Endothelial cell of umbilical vein (primary cell): ENCODE results near the gene REXO2. TPM values are rescaled to one million over a fixed set of nuclear protein-coding genes. Genes with fewer than 3 reads are reported as not detected.
A peak's percentile ranks its signal among the peaks of the same experiment; 100 is the strongest.

Experiments
- BruUV-seq: library from RNA; stranded (reverse); fragments of 400-500 nt; replicated peaks from 2 replicates; lab custom pipeline; 2021; lab: Mats Ljungman, UMichigan
- CTCF ChIA-PET: fragments of 300-600, 350-600 bp; sonication (Branson Sonifier 250); formaldehyde crosslinking; loops from one replicate; lab custom pipeline; 2021; ENCODE audit warnings: antibody characterized with exemption, inconsistent platforms; lab: Charles Lee
- POLR2A ChIA-PET: fragments of 300-600, 350-600 bp; sonication (Branson Sonifier 250); formaldehyde crosslinking; loops from one replicate; lab custom pipeline; 2021; ENCODE audit warnings: antibody characterized with exemption, inconsistent platforms; lab: Charles Lee
- DNase-seq: peaks from one replicate; pipeline ENCODE4 v3.0.0-alpha.2; 2011; ENCODE audit warnings: low read depth, low spot score
- FAIRE-seq: peaks from 2 replicates; lab custom pipeline; 2011; peaks lifted over from hg19 to GRCh38; lab: Jason Lieb, UNC
- H2AFZ ChIP-seq: 2 replicates; pipeline ENCODE4 v1.6.0; 2012; ENCODE audit warnings: low read depth, low read length, control low read depth, inconsistent platforms
- H3K27ac ChIP-seq: 2 replicates; pipeline ENCODE4 v1.5.1; 2011; ENCODE audit warnings: low read depth, mild to moderate bottlenecking, control low read depth, low read length, moderate library complexity; ENCODE audit not compliant: insufficient read depth
- H3K27me3 ChIP-seq, 2 experiments: 2 replicates each; pipeline versions ENCODE4 v1.6.0 to v1.6.1; 2011; ENCODE audit warnings: low read length in 2 of 2, mixed read lengths in 1 of 2; ENCODE audit not compliant: control insufficient read depth in 2 of 2, insufficient read depth in 2 of 2
- H3K36me3 ChIP-seq, 2 experiments: 2 replicates in 1 of 2; 3 replicates in 1 of 2; pipeline ENCODE4 v1.5.1; 2011; ENCODE audit warnings: low read length in 2 of 2, mild to moderate bottlenecking in 1 of 2, moderate library complexity in 1 of 2; ENCODE audit not compliant: control insufficient read depth in 2 of 2, insufficient read depth in 2 of 2; ENCODE audit errors: extremely low read depth in 1 of 2
- H3K4me1 ChIP-seq: 3 replicates; pipeline ENCODE4 v1.5.1; 2011; ENCODE audit warnings: mild to moderate bottlenecking, low read length; ENCODE audit not compliant: control insufficient read depth, insufficient read depth; ENCODE audit errors: extremely low read depth
- H3K4me2 ChIP-seq: 2 replicates; pipeline ENCODE4 v1.6.1; 2011; ENCODE audit warnings: low read length, control low read depth, mixed read lengths; ENCODE audit not compliant: insufficient read depth
- H3K4me3 ChIP-seq, 3 experiments: fragments of 200-600 bp in 1 of 3; sonication (generic), shearing (Covaris generic) in 1 of 3; replicated peaks in 1 of 3; 2 replicates each; pipeline ENCODE4 v1.5.1; 2011 to 2016; ENCODE audit warnings: control low read depth in 3 of 3, low read length in 3 of 3, mild to moderate bottlenecking in 2 of 3, inconsistent platforms in 1 of 3, low read depth in 1 of 3, moderate library complexity in 1 of 3; ENCODE audit not compliant: insufficient read depth in 1 of 3
- H3K79me2 ChIP-seq: 2 replicates; pipeline ENCODE4 v1.6.0; 2012; ENCODE audit warnings: low read length, inconsistent platforms; ENCODE audit not compliant: control insufficient read depth, insufficient read depth
- H3K9ac ChIP-seq: replicated peaks from 2 replicates; pipeline ENCODE3; 2011; ENCODE audit warnings: low read length, control low read depth; ENCODE audit not compliant: insufficient read depth; ENCODE audit errors: extremely low read depth
- H3K9me1 ChIP-seq: replicated peaks from 3 replicates; pipeline ENCODE4 v1.6.0; 2011; ENCODE audit warnings: mild to moderate bottlenecking, low read length; ENCODE audit not compliant: control insufficient read depth, insufficient read depth; ENCODE audit errors: extremely low read depth
- H3K9me3 ChIP-seq: replicated peaks from 2 replicates; pipeline ENCODE4 v1.5.1; 2012; ENCODE audit warnings: low read length, inconsistent platforms; ENCODE audit not compliant: control insufficient read depth, insufficient read depth
- H4K20me1 ChIP-seq: replicated peaks from 2 replicates; pipeline ENCODE3; 2011; ENCODE audit warnings: mild to moderate bottlenecking, low read length; ENCODE audit not compliant: control insufficient read depth, insufficient read depth; ENCODE audit errors: extremely low read depth
- EZH2 ChIP-seq: IDR thresholded peaks from 2 replicates; pipeline ENCODE4 v1.6.1; 2012; ENCODE audit warnings: borderline replicate concordance, low read depth, mild to moderate bottlenecking, moderate library complexity, low read length, inconsistent platforms; ENCODE audit not compliant: severe bottlenecking
- FOS ChIP-seq: IDR thresholded peaks from 2 replicates; pipeline ENCODE4 v1.6.1; 2011; ENCODE audit warnings: mild to moderate bottlenecking, low read length, moderate library complexity, borderline replicate concordance; ENCODE audit not compliant: insufficient read depth
- GATA2 ChIP-seq: IDR thresholded peaks from 2 replicates; pipeline ENCODE4 v1.7.0; 2011; ENCODE audit warnings: low read depth, mild to moderate bottlenecking, moderate library complexity, mixed read lengths, low read length; ENCODE audit not compliant: insufficient read length, insufficient read depth
- JUN ChIP-seq: IDR thresholded peaks from 2 replicates; pipeline ENCODE4 v1.6.1; 2011; ENCODE audit warnings: borderline replicate concordance, low read depth; ENCODE audit not compliant: insufficient read length, insufficient read depth
- MYC ChIP-seq: IDR thresholded peaks from one replicate; pipeline ENCODE4 v1.6.1; 2011; ENCODE audit warnings: mild to moderate bottlenecking, low read depth, low read length
- POLR2A ChIP-seq: IDR thresholded peaks from 2 replicates; pipeline ENCODE4 v1.6.1; 2012; ENCODE audit warnings: low read depth, mild to moderate bottlenecking, control low read depth, low read length
- POLR2AphosphoS5 ChIP-seq: IDR thresholded peaks from 2 replicates; pipeline ENCODE4 v1.6.1; 2012; ENCODE audit warnings: low read depth, mild to moderate bottlenecking, control low read depth, low read length, moderate library complexity; ENCODE audit not compliant: insufficient read depth
- dilution Hi-C: fragments of 300-500 bp; cut with MboI; formaldehyde crosslinking; loops from one replicate; pipeline ENCODE4 v1.15.0; 2019; ENCODE audit warnings: low sequenced_read_pairs; ENCODE audit not compliant: extremely low pct_ligation_motif_present
- intact Hi-C: fragments of 100-400 bp; cut with micrococcal nuclease; formaldehyde crosslinking; loops from one replicate; pipeline ENCODE4 v1.10.0; 2022
- polyA plus RNA-seq, 4 experiments: library from polyadenylated mRNA; depleted of rRNA in 3 of 4; stranded (reverse) in 3 of 4; unstranded in 1 of 4; fragments of >200 nt; gene quantifications; 2 replicates each; pipeline versions ENCODE4 v1.2.1 to v1.2.3, GENCODE V29; 2011 to 2012; ENCODE audit warnings: missing spikeins in 1 of 4
- total RNA-seq: library from RNA; stranded (reverse); gene quantifications from 2 replicates; pipeline ENCODE4 v1.2.3, GENCODE V29; 2021
- TF ChIP-seq, protein P1 (sequence below), 2 donors: IDR thresholded peaks; 1 replicate in 1 of 2; 2 replicates in 1 of 2; pipeline ENCODE4 v1.5.1; 2011; ENCODE audit warnings: low read length in 2 of 2, mild to moderate bottlenecking in 2 of 2, moderate library complexity in 2 of 2, control low read depth in 1 of 2, inconsistent platforms in 1 of 2, low read depth in 1 of 2; ENCODE audit not compliant: insufficient read depth in 1 of 2; ENCODE audit errors: extremely low read depth in 1 of 2
- TF ChIP-seq, protein P2 (sequence below): IDR thresholded peaks from 2 replicates; pipeline ENCODE4 v1.6.1; 2011; ENCODE audit not compliant: insufficient read depth, insufficient read length

REXO2 gene
- total and polyA plus RNA-seq, 2 donors (not counting 3 experiments of a cell fraction or from before 2014, with no cell fraction given), result 182 to 296 TPM

DNA sequence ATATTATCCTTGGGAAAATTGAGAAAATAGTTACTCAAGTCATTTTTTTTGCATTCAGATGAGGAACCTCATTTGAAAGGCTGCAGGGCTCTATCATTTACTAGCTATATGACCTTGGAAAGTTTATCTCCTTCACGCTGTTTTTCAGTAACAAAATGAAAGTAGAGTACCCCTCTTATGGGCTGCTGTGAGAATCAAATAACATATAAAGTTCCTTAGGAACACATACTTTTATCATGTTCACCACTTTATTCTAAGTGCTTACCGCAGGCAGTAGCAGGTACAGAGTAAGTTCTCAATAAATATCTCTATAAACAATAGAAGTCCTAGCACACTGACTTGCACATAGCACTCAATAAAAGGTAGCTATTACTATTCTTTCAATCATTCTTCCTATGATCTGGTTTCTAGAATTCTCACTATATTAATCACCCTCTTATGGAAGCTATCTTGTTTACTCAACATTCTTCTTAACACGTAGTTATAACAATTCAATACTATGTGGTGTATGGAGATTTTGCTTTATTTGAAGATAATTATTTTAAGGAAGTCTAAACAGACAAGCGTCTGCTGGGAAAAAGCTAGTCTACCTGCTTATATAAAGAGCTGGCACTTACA lies 40.9 kb upstream of the REXO2 start:
- Histone ChIP-seq H3K27me3 (no peaks in the 10 kb centered on the region), H3K9me3 (no peaks in the 10 kb centered on the region), H3K79me2 (peaks cover 38% of the 10 kb centered on the region), H3K36me3 (peaks cover 0 to 4% of the 10 kb centered on the region in 2 experiments), H3K4me3 (peak overlapping the region in 1 of 3 experiments; percentile 78), H3K4me1 (peaks cover 25% of the 10 kb centered on the region), H3K4me2 (peak overlapping the region; percentile 92), H3K9me1 (no peaks in the 10 kb centered on the region), H4K20me1 (no peaks in the 10 kb centered on the region), H2AFZ (no peak overlapping the region), H3K9ac (peak overlapping the region; percentile 95), H3K27ac (peak overlapping the region; percentile 86)
- dilution Hi-C loops (no loop called here), intact Hi-C loops (loop anchor here (5.0 kb wide), 1 partner anchor 364 kb away; no protein-coding TSS in a partner anchor)
- ChIA-PET CTCF (interaction anchor here (0.9 to 3.6 kb wide), 6 partner anchors 12 to 118 kb away, joined by 3 to 22 read pairs (median 4); partner anchors contain the start of gene REXO2), POLR2A (interaction anchor here (0.7 kb wide), 1 partner anchor 34 kb away, joined by 5 read pairs; no protein-coding TSS in a partner anchor)
- no peak for FAIRE-seq
- no peak for DNase-seq
- no TSS peak for BruUV-seq
- TF ChIP-seq POLR2AphosphoS5 (no peak), GATA2 (no peak), JUN (no peak), FOS (no peak), MYC (no peak), POLR2A (no peak), EZH2 (no peak)
- TF ChIP-seq, protein P1, sequence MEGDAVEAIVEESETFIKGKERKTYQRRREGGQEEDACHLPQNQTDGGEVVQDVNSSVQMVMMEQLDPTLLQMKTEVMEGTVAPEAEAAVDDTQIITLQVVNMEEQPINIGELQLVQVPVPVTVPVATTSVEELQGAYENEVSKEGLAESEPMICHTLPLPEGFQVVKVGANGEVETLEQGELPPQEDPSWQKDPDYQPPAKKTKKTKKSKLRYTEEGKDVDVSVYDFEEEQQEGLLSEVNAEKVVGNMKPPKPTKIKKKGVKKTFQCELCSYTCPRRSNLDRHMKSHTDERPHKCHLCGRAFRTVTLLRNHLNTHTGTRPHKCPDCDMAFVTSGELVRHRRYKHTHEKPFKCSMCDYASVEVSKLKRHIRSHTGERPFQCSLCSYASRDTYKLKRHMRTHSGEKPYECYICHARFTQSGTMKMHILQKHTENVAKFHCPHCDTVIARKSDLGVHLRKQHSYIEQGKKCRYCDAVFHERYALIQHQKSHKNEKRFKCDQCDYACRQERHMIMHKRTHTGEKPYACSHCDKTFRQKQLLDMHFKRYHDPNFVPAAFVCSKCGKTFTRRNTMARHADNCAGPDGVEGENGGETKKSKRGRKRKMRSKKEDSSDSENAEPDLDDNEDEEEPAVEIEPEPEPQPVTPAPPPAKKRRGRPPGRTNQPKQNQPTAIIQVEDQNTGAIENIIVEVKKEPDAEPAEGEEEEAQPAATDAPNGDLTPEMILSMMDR (IDR thresholded peaks at IDR 0.05; ENCODE audit: extremely low read depth in 1 of 2, insufficient read depth in 1 of 2, low read depth in 1 of 2, low read length in 2 of 2), result no peak
- TF ChIP-seq, protein P2, sequence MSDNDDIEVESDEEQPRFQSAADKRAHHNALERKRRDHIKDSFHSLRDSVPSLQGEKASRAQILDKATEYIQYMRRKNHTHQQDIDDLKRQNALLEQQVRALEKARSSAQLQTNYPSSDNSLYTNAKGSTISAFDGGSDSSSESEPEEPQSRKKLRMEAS, result no peak
